GM21390 (cell line): ENCODE measurements around the gene ACVR2A.

Experiments used
- ATAC-seq: cut with Tn5 transposase; IDR thresholded peaks from one replicate; pipeline ENCODE4 v1.9.1; 2021; ENCODE audit not compliant: unreplicated experiment

ACVR2A gene

DNA sequence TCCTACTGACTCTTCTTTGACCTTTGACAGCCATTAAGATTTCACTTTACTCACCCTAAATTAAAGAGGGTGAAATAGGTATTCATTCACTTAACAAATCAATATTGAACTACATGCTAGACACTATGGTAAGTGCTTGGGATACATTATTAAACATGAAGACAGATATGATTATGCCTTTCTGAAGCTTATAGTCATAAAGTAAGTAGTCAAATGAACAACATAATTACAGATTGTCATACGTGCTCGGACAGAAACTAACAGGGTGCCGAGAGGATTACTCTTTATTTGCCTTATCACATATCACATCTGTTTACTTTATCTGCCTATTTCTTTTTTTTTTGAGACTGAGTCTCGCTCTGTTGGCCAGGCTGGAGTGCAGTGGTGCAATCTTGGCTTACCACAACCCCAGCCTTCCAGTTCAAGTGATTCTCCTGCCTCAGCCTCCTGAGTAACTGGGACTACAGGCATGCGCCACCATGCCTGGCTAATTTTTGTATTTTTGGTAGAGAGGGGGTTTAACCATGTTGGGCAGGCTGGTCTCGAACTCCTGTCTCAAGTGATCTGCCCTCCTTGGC is 9.8 kb downstream of the ACVR2A start:
- ATAC-seq = no peak

DNA sequence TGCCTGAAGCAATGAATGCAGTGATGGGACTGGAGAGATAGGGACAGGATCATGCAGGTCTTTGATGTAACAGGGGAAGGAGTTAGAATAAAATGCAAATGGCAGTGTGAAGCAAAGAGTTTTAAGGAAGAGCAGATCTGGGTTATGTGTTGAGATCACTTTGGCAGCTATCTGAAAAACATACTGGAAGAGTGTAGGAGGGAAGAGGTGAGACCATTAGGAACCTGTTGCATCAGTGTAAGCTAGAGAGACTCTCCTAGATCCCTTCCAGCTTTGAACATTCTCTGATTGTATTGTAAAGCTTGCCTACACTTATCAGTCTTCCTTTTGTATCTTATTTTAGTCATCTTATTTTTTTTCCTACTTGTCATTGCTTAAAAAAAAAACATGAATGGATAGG is 10.5 kb downstream of the ACVR2A start:
- no peak for ATAC-seq

DNA sequence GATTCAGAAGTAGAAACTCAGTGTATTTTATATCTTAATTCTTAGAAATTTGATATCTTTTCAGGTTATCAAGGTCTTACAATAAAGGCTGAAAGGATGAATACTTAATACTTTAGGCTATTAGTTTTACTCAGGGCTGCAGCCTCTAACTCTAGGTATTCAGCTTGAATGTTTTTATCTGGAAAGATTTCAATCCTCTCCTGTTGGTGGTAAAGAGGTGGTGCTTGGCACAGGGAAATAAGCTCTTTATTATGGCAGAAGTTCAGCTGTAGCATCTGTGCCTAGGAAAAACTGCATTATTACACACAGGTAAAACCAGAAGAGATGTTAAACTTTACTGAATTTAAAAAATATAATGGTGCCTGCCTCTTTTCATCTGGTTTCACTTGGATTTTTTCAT is 11.1 kb downstream of the ACVR2A start:
- no peak for ATAC-seq

- no peak for ATAC-seq
Measured at GRCh38 chr2:147860009-147860408, 15.2 kb downstream of the ACVR2A start.

GRCh38 chr2:147862859-147863516 is 18.2 kb downstream of the ACVR2A start:
- no peak for ATAC-seq

DNA sequence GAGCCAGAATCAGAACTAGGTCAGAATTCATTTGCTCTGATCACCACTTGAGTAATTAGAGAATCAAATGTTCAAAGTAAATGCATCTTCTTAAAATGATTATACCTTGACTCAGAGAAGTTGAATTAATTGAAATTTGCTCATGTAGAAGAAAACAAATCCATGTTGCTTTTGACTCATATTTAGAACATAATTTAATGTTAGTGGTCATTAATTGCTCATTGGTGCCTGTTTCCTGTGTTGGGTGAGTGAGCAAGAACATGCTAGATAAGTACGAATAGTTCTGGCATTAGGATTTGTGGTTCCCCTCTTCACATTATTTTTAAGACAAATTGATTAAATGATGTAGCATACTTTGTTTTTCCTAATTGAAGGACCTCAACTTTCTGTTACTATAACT is 19.0 kb downstream of the ACVR2A start:
- no peak for ATAC-seq

DNA sequence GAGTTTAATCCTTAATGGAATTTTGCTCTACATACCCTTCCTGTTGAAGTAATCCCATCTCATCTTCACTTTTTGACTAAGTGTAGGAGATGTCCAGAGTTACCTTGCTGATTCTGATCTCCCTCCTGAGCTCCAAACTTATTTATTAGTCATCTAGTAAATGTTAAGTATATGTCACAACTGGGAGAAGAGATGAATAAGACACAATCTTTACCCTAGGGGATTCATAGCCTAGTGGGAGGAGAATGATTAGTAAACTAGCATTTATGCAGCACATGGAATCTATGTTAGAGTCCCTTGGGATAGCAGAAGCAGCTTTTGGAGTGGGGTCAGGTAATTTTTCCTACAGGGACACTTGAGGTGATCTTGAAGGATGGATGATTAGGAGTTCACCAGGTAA is 20.7 kb downstream of the ACVR2A start:
- ATAC-seq = no peak

- ATAC-seq = no peak
Measured at GRCh38 chr2:147867050-147867449, 22.2 kb downstream of the ACVR2A start.

DNA sequence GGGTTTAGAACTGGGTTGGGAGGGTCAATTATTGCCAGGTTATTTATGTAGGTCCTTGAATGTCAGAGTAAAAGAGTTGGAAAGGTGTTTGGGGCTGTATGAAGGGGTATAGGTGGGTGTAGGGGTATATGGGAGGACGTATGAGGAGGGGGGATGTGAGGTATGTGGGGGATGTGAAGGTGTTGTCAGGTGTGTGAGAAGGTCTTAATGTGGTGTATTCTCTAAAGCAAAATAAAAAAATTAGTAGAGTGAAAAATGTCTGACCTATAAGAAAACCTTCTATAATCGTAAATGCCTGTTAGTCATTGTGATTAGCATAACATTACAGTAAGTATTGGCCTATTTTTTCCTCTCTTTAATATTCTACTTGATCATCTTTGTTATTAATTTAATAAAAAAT is 25.1 kb downstream of the ACVR2A start:
- ATAC-seq = no peak

DNA sequence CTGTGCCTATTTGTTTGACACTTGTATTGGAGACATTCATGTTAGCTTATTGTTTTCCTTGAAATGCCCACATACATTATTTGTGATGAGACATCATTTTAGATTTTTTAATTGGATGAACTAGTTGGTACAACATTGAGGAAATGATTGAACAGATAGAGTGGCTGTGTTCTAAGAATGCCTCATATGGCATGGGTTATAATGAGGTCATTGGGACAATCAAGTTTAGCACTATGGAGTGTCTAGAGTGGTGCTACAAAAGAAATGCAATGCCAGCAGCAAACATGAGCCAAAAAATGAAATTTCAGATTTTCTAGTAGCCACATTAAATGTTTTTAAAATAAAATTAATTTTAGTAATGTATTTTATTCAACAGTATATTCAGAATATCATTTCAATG is 28.1 kb downstream of the ACVR2A start:
- no peak for ATAC-seq

DNA sequence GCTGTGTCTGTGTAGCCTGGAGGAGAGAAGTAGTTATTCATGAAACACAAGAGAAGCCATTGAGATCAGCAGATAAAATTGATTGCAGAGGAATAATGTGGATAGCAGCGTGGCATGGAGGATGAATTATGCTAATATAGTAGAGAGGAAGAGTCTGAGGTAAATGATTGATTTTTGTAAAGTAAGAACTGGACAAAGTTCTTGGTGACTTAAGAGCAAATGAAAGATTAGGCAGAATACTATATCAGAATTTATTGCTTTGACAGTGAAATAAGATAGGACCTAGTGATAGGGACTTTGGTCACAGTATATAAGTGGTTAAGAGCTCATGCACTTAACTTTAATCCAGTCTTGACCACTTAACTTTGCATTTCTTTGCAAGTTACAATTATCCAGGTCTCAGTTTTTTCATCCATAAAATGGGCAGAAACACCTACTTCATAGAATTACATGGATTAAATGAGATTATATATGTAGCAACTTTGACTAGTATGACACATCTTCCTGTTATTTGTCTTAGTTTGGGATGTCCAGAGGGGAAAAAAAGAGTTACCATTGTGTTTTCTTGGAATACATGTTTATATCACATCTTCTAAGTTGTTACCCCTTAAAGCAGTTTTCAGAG is 29.1 kb downstream of the ACVR2A start:
- no peak for ATAC-seq

DNA sequence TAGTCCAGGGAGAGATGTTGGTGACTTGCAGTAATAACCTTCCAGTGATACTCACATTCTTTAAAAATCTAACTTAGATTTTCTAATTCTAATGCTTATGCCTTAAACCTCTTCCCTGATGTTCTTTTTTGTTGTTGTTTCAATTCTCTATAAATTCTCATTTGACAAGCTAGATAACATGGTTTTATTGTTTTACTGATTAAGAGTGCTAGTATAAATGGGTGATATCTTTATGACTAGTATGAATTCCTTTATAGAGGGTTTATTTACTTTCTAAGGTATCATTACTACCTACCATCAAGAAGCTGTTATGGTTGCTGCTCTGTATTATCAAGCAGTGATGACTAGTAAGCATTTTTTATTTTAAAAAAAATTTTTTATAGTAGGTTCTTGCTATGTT is 35.0 kb downstream of the ACVR2A start:
- ATAC-seq = no peak

DNA sequence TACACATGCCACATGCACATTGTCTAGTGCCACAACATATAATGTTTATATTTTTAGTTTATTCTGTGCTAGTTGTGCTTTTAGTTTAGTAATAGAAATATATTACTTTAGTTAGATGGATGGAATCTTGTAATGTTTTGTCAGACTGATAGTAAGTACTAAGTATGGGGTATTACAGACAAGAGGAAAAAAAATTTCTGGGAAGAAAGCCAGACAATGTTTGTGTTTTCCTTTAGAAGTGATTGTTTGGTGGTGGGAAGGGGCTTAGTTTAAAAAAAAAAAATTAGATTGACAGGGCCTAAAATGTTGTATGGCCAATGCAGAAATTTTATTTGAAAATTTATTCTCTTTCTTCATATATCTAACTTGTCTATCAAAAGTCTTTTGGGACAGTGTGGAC is 37.8 kb downstream of the ACVR2A start:
- no peak for ATAC-seq

- no peak for ATAC-seq
Measured at GRCh38 chr2:147884830-147885229, 40.0 kb downstream of the ACVR2A start.

DNA sequence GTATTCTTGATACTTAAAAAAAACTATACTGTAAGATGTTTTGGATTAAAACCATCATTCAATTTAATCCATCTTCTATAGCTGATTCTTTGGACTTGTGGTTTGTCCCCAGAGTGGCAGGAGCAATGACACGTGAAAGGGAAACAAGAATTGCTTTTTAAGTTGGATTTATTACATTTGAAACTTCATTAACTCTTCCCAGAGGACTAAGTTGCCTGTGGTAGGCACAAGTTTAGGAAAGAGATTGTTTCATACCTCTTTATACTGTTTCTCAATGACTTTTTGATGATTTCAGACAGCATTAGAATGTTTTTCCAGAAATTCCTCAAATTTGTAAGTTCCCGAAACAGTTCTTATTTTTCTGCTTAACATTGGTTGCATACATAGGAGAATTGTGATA is 41.3 kb downstream of the ACVR2A start:
- no peak for ATAC-seq

GRCh38 chr2:147888680-147889079 is 43.9 kb downstream of the ACVR2A start:
- ATAC-seq = peak; percentile 80

GRCh38 chr2:147904051-147904450 is 59.2 kb downstream of the ACVR2A start:
- no peak for ATAC-seq

- no peak for ATAC-seq
Measured at GRCh38 chr2:147909178-147909577, 64.3 kb downstream of the ACVR2A start.

DNA sequence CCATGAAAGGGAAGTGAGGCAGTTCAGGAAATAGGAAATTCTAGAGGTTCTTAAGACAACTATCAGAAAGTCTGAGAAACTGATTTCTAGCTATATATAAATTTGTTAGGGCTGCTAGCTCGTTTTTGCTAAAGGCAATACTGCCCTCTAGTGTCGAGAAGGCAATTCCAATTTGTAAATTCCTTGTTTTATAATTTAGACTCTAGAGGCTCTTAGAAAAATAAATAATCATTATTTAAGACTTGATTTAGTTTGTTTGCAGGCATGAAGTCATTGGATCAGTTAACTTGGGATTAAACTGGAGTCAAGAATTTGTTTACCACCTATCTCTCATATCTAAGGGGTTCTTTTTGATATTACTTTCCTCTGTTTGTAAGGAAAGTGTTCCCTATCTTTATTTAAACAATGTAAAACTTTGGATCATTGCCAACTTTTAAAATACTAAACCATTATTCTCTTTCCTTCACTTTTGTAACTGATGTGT is 66.2 kb downstream of the ACVR2A start:
- no peak for ATAC-seq

DNA sequence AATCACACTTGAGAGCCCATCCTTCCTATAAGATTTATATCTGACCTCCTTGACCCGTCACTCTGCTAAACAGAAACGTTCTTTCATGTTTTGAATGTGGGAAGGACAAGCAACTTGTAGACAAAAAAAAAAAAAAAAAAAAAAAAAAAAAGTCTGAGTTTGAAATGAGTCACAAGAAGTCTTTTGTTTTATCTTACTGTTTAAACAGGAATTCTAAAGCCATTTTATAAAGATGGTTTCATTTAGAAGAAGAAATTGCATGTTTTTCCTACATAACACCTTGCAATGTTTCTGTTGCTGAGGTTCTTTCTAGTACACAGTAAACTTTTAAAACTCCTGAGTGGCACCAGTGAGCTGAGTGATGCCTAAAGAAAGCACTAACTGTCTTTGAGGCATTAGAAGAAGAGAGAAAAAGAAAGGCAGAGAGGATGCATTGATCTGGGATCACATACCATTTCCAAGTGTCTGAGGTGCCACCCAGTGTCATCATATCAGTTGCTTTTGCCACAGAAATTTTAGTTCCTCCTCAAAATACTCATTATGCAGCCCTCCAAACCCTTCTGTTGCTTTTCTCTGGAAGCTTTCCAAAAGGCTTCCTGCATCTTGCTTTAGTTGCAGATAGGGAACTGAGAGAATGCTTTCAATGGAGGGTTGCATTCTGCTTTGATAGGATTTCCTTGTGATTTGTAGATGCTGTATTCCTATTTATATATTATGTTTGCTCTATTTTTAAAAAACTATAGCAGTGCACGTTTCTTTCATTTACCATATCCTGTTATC is 69.1 kb downstream of the ACVR2A start:
- ATAC-seq = no peak

DNA sequence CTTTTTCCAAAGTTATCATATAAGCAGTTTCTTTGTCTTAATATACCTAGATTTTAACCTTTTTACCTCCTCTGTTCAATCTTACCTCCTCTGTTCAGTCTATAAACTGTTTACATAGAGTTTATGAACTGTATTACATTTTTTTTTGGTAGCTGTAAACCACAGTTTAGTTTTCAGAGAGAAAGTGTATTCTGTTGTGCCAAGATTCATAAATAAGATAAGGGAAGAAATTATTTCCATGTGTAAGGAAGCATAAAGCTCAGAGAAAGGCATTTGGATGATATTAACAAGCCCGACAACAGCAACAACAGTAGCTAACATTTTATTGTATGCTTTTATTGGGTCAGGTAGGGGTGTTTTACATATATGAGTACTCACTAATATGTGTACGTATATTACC is 71.2 kb downstream of the ACVR2A start:
- ATAC-seq = no peak

GRCh38 chr2:147916723-147917122 is 71.9 kb downstream of the ACVR2A start:
- no peak for ATAC-seq
